Smooth muscle cell (in vitro differentiated cells): ENCODE data around the gene USP12. TPM values are rescaled to one million over a fixed set of nuclear protein-coding genes. Genes with fewer than 3 reads are reported as not detected.

Experiments used
- DNase-seq: peaks from one replicate; lab custom pipeline; 2025; ENCODE audit not compliant: unreplicated experiment; lab: John Stamatoyannopoulos, UW
- H2AFZ ChIP-seq: fragments of 200-600 bp; sonication (generic); 2 replicates; pipeline ENCODE4 v1.6.0; 2016; ENCODE audit warnings: antibody characterized with exemption, low read depth, mild to moderate bottlenecking
- H3F3A ChIP-seq: fragments of 200-600 bp; sonication (generic); 2 replicates; pipeline ENCODE4 v1.6.0; 2017; ENCODE audit warnings: antibody characterized with exemption, low read depth
- H3K27ac ChIP-seq: fragments of 200-600 bp; sonication (generic); 2 replicates; pipeline ENCODE4 v1.5.1; 2016; ENCODE audit warnings: low read depth, mild to moderate bottlenecking
- H3K27me3 ChIP-seq: fragments of 200-600 bp; sonication (generic); 2 replicates; pipeline ENCODE4 v1.6.1; 2016; ENCODE audit warnings: low read depth, mild to moderate bottlenecking
- H3K36me3 ChIP-seq: fragments of 200-600 bp; sonication (generic); 2 replicates; pipeline ENCODE4 v1.5.1; 2016; ENCODE audit warnings: low read depth
- H3K4me1 ChIP-seq: fragments of 200-600 bp; sonication (generic); 2 replicates; pipeline ENCODE4 v1.5.1; 2016; ENCODE audit warnings: low read depth
- H3K4me2 ChIP-seq: fragments of 200-600 bp; sonication (generic); 2 replicates; pipeline ENCODE4 v1.6.0; 2016; ENCODE audit warnings: mild to moderate bottlenecking
- H3K4me3 ChIP-seq: fragments of 200-600 bp; sonication (generic); 2 replicates; pipeline ENCODE4 v1.5.1; 2016; ENCODE audit warnings: mild to moderate bottlenecking
- H3K79me2 ChIP-seq: fragments of 200-600 bp; sonication (generic); 2 replicates; pipeline ENCODE4 v1.6.0; 2016; ENCODE audit warnings: low read depth, mild to moderate bottlenecking
- H3K9ac ChIP-seq: fragments of 200-600 bp; sonication (generic); 2 replicates; pipeline ENCODE4 v1.6.0; 2016; ENCODE audit warnings: low read depth
- H3K9me3 ChIP-seq: fragments of 200-600 bp; sonication (generic); replicated peaks from 2 replicates; pipeline ENCODE4 v1.5.1; 2016; ENCODE audit warnings: low read depth
- H4K20me1 ChIP-seq: fragments of 200-600 bp; sonication (generic); 2 replicates; pipeline ENCODE4 v1.6.0; 2016; ENCODE audit warnings: low read depth
- WGBS: methylation state at CpG from one replicate; pipeline ENCODE4 v1.1.7; 2016; ENCODE audit warnings: low lambda C conversion rate; 5-methylcytosine and 5-hydroxymethylcytosine counted together
- polyA plus RNA-seq: library from polyadenylated mRNA; unstranded; fragments of >200 nt; fragmentation: Nextera tagmentation; extraction: Ambion mirVana; gene quantifications from 2 replicates; pipeline ENCODE4 v1.2.1, GENCODE V29; 2016
- total RNA-seq: library from RNA; depleted of rRNA; stranded (reverse); fragments of >200 nt; gene quantifications from 2 replicates; pipeline ENCODE4 v1.2.3, GENCODE V29; 2014
- TF ChIP-seq, protein P1 (sequence below): fragments of 200-600 bp; sonication (generic); IDR thresholded peaks from 2 replicates; pipeline ENCODE4 v1.5.1; 2017; ENCODE audit warnings: borderline replicate concordance, mild to moderate bottlenecking, antibody characterized with exemption; ENCODE audit not compliant: insufficient read depth, poor library complexity, severe bottlenecking

The USP12 gene
- total and polyA plus RNA-seq, 2 experiments from 2014 or later, result 11.3 to 19.9 TPM

DNA sequence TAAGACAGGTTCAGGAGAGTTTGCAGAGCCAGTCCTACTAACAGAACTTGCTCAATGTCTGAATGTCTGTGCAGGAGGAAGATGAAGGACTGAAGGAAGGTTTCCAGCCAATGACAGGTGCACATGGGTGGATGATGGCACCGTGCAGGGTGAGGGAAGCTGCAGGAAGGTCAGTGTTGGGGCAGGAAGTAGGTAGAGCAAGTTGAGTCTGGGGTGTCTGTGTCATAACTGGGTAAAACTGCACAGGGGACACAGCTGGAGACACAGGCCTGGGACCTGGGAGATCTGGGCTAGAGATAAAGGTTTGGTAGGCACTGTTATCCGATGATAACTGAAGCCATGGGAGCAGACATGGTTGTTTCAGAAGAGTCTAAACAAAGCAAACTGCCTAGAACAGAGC lies 116.9 kb downstream of the USP12 start:
- no peak overlapping the region for H3K4me3 ChIP-seq
- H3F3A ChIP-seq, result no peaks in the 10 kb centered on the region
- no peak for DNase-seq
- TF ChIP-seq, protein P1, sequence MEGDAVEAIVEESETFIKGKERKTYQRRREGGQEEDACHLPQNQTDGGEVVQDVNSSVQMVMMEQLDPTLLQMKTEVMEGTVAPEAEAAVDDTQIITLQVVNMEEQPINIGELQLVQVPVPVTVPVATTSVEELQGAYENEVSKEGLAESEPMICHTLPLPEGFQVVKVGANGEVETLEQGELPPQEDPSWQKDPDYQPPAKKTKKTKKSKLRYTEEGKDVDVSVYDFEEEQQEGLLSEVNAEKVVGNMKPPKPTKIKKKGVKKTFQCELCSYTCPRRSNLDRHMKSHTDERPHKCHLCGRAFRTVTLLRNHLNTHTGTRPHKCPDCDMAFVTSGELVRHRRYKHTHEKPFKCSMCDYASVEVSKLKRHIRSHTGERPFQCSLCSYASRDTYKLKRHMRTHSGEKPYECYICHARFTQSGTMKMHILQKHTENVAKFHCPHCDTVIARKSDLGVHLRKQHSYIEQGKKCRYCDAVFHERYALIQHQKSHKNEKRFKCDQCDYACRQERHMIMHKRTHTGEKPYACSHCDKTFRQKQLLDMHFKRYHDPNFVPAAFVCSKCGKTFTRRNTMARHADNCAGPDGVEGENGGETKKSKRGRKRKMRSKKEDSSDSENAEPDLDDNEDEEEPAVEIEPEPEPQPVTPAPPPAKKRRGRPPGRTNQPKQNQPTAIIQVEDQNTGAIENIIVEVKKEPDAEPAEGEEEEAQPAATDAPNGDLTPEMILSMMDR, result no peak
- H3K79me2 ChIP-seq, result no peaks in the 10 kb centered on the region
- peak overlapping the region; percentile 25 for H3K27ac ChIP-seq
- H3K9ac ChIP-seq, result no peak overlapping the region
- H3K27me3 ChIP-seq, result no peaks in the 10 kb centered on the region
- no peaks in the 10 kb centered on the region for H3K4me1 ChIP-seq
- no peaks in the 10 kb centered on the region for H3K9me3 ChIP-seq
- no peaks in the 10 kb centered on the region for H4K20me1 ChIP-seq
- no peak overlapping the region for H2AFZ ChIP-seq
- H3K36me3 ChIP-seq, result no peaks in the 10 kb centered on the region
- WGBS, result 67% methylated on average over 2 of the region's 2 CpGs
- no peak overlapping the region for H3K4me2 ChIP-seq

DNA sequence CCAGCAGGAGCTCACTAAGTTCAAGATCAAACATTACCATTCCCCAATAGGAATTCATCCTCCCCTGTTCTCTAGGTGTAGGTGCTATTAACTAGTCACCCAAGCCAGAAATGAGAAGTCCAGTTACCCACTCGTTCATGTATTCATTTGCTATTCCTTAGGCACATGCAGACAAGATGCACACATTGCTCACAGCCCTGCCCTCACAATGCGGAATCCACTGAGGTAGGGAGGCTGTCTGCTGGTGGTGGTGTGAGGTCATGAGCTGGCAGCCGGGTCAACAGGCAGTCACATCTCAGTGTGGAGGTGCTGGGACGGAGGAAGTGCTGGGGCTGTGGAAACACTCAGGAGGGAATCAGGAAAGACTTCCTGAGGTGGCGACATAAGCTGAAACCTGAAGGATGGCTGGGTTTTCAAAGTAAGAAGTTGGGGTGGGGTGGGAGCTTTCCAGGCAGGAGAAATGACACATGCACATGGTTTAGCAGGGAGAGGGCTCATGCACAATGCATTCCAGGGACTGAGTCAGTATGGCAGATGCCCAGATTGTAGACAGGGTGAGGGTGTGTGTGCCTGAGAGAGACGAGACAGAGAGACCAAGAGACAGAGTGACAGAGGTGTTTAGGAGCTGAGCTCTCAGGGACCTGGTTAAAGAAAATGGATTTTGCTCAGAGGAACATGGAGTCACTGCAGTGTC lies 117.6 kb downstream of the USP12 start:
- Histone ChIP-seq H3K27ac (peak overlapping the region; percentile 25), H3K27me3 (no peaks in the 10 kb centered on the region), H3K9me3 (no peaks in the 10 kb centered on the region), H3K36me3 (no peaks in the 10 kb centered on the region), H3K79me2 (no peaks in the 10 kb centered on the region), H3F3A (no peaks in the 10 kb centered on the region), H4K20me1 (no peaks in the 10 kb centered on the region), H2AFZ (no peak overlapping the region), H3K4me3 (no peak overlapping the region), H3K9ac (no peak overlapping the region), H3K4me1 (no peaks in the 10 kb centered on the region), H3K4me2 (no peak overlapping the region)
- WGBS, result 56% methylated on average over 6 of the region's 6 CpGs
- TF ChIP-seq, protein P1, result no peak
- no peak for DNase-seq

DNA sequence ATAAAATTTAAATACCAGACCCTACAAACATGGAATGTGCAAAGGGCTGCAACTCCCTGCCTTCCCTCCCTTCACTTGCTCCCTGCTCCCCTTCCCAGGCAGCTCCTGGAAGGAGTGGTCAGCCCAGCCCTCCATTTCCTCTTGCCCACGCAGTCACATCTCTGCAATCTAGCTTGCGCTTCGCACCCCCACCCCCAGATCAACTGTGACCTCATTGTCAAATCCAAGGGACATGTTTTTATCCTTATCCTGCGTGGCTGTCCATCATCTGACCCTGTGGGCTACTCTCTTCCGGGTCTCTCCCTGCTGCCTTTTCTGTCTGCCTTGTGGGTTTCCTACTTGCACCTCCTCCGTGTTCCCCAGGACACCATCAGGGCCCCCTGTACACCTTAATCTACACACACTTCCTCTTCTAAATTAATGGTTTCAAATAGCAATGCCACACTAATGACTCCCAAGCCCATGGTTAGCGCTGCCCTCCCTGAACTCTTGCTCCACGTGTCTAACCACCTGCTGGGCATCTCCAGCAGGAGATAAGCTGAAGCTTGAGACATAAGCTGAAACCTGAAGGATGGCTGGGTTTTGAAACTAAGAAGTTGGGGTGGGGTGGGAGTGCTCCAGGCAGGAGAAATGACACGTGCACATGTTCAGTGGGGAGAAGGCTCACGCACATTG lies 118.3 kb downstream of the USP12 start:
- Histone ChIP-seq H3K9me3 (no peaks in the 10 kb centered on the region), H3K79me2 (no peaks in the 10 kb centered on the region), H3K36me3 (no peaks in the 10 kb centered on the region), H3K27ac (no peak overlapping the region), H3K9ac (no peak overlapping the region), H3K4me1 (no peaks in the 10 kb centered on the region), H4K20me1 (no peaks in the 10 kb centered on the region), H3K4me3 (no peak overlapping the region), H3K4me2 (no peak overlapping the region), H2AFZ (no peak overlapping the region), H3K27me3 (no peaks in the 10 kb centered on the region), H3F3A (no peaks in the 10 kb centered on the region)
- TF ChIP-seq, protein P1, result no peak
- 60% methylated on average over 10 of the region's 10 CpGs for WGBS
- DNase-seq, result no peak
